ENCODE measurements around the gene OGDH.

OGDH gene

DNA sequence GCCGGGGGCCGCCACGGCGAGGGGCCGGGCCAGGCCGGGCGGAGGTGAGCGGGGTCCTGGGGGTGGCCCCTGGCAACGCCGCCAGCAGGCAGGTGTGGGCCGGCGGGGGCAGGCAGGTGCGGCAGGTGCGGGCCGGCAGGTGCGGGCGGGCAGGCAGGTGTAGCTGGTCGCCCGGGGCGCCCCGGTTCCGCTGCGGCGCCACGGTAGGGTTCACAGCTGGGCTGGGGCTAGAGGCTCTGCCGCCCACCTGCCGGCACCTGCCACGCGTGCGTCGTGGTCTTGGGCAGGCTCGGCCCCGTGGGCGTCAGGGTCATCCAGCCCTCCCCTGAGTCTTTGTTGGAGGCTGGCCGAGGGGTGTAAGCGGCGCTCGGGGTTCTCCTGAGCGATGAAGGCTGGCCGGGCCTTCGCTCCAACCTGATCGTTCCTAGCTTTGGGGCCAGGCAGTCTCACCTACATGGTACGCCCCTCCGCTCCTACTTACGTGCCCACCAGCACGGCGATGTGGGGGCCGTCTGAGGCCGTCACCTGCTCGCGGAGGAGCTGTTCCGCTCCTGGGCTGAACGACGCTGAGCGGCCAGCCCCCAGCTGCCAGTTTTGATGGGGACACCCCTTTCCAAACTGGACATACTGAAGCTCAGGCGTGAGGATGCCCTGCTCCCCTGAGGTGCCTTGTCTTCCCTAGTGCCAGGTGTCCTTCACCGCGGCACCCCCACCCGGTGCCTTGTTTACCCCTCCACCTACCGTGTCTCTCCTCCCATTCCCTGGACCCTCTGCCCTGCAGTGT, 142.7 kb downstream of the OGDH start:
- H3K36me3 ChIP-seq (ENCODE audit: low read depth) = peaks cover 29% of the 10 kb centered on the region
- peaks cover 8% of the 10 kb centered on the region for H3K4me1 ChIP-seq (ENCODE audit: insufficient read depth, poor library complexity, severe bottlenecking)
- peak; percentile 7; the same call in 1 of the 3 replicates for ATAC-seq (ENCODE audit: low read depth)
- H3K4me3 ChIP-seq (ENCODE audit: severe bottlenecking) = peak overlapping the region; percentile 78
- no peak for DNase-seq (ENCODE audit: low spot score)
- TF ChIP-seq, protein P1, sequence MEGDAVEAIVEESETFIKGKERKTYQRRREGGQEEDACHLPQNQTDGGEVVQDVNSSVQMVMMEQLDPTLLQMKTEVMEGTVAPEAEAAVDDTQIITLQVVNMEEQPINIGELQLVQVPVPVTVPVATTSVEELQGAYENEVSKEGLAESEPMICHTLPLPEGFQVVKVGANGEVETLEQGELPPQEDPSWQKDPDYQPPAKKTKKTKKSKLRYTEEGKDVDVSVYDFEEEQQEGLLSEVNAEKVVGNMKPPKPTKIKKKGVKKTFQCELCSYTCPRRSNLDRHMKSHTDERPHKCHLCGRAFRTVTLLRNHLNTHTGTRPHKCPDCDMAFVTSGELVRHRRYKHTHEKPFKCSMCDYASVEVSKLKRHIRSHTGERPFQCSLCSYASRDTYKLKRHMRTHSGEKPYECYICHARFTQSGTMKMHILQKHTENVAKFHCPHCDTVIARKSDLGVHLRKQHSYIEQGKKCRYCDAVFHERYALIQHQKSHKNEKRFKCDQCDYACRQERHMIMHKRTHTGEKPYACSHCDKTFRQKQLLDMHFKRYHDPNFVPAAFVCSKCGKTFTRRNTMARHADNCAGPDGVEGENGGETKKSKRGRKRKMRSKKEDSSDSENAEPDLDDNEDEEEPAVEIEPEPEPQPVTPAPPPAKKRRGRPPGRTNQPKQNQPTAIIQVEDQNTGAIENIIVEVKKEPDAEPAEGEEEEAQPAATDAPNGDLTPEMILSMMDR (IDR thresholded peaks at IDR 0.05; ENCODE audit: poor library complexity, severe bottlenecking) = no peak
- H3K27me3 ChIP-seq (ENCODE audit: insufficient read depth, poor library complexity, severe bottlenecking) = no peaks in the 10 kb centered on the region
- no peaks in the 10 kb centered on the region for H3K9me3 ChIP-seq (ENCODE audit: severe bottlenecking)
- H3K27ac ChIP-seq (ENCODE audit: poor library complexity, severe bottlenecking) = peak overlapping the region; percentile 51

DNA sequence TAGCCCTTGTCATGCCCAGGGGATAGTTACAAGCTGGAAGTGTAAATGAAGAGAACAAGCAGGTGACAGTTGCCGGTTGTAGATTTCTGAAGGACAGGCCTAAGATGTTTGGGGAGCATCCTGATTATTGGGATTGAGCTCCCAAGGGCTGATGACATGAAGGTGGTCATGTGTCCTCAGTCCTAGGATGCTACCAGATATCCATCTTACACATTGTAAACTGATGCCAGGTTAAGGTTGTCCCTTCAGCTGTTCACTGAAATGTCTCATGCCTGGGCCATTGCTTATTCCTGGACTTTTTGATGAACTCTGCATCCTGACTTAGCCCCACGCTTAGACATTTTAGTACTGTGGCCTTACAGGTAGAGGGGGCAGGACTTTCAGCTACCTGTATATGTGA, 143.6 kb downstream of the OGDH start:
- H3K4me3 ChIP-seq (ENCODE audit: severe bottlenecking) = peak overlapping the region; percentile 78

DNA sequence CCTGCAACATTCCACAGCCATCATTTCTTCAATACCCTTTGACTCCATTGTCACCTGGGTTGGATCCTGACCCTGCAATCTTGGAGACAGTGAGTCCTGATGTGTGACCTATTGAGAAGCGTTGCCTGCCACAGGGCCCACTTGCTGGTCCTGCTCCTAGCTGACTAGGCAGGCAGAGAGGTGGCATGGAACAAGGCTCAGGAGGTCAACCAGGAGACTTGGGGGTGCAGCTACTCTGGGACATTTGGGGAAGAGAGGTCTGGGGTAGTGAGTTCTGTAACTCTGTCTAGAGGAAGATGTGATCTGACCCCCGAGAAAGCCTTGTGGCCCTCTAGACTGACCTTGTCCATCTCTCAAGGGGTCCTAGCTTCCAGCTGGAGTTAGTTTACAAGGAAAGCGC, 144.0 kb downstream of the OGDH start:
- Histone ChIP-seq H3K4me1 (ENCODE audit: insufficient read depth, poor library complexity, severe bottlenecking) (peaks cover 16% of the 10 kb centered on the region), H3K27me3 (ENCODE audit: insufficient read depth, poor library complexity, severe bottlenecking) (no peaks in the 10 kb centered on the region), H3K9me3 (ENCODE audit: severe bottlenecking) (no peaks in the 10 kb centered on the region), H3K4me3 (ENCODE audit: severe bottlenecking) (no peak overlapping the region), H3K27ac (ENCODE audit: poor library complexity, severe bottlenecking) (no peak overlapping the region), H3K36me3 (ENCODE audit: low read depth) (peaks cover 29% of the 10 kb centered on the region)
- ATAC-seq (ENCODE audit: low read depth) (no peak), DNase-seq (ENCODE audit: low spot score) (no peak)
- TF ChIP-seq, protein P1 (IDR thresholded peaks at IDR 0.05; ENCODE audit: poor library complexity, severe bottlenecking) = no peak

More for the DNA sequence above, 143.6 kb downstream of the OGDH start:
- DNase-seq (ENCODE audit: low spot score) = no peak
- Histone ChIP-seq H3K27ac (ENCODE audit: poor library complexity, severe bottlenecking) (no peak overlapping the region), H3K27me3 (ENCODE audit: insufficient read depth, poor library complexity, severe bottlenecking) (no peaks in the 10 kb centered on the region), H3K4me1 (ENCODE audit: insufficient read depth, poor library complexity, severe bottlenecking) (peaks cover 16% of the 10 kb centered on the region), H3K36me3 (ENCODE audit: low read depth) (peaks cover 29% of the 10 kb centered on the region), H3K9me3 (ENCODE audit: severe bottlenecking) (no peaks in the 10 kb centered on the region)
- no peak for ATAC-seq (ENCODE audit: low read depth)
- TF ChIP-seq, protein P1 (IDR thresholded peaks at IDR 0.05; ENCODE audit: poor library complexity, severe bottlenecking) = no peak

DNA sequence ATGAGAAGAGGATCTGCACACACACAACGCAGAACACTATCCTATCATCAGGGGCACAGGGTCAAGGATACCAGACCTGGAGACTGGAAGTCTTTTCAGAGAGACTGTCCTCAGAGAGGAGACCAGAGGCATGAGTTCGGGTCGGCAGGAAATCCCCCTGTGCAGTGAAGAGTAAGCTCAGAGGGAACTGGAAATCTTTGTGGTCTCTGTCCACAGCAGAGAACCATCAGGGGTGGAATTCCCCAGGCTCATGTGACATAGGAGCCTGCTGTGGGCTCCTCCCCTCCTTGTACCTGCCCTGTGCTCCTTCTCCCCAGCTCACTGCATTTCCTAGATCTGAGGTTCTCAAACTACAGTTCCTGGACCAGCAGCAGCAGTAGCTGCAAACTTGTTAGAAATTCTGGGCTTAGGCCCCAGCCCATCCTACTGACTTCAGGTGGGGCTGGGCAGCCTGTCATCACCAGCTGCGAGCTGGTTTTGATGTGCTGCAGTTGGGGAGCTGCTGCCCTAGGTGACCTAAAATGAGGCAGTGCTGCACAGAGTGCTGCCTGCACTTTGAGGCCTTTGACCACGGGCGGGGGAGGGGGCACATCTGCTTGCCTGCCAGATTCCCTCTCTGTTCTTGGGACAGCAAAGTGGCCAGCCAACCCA, 144.6 kb downstream of the OGDH start:
- Histone ChIP-seq H3K27me3 (ENCODE audit: insufficient read depth, poor library complexity, severe bottlenecking) (no peaks in the 10 kb centered on the region), H3K36me3 (ENCODE audit: low read depth) (peaks cover 29% of the 10 kb centered on the region), H3K4me3 (ENCODE audit: severe bottlenecking) (no peak overlapping the region), H3K27ac (ENCODE audit: poor library complexity, severe bottlenecking) (no peak overlapping the region), H3K4me1 (ENCODE audit: insufficient read depth, poor library complexity, severe bottlenecking) (peaks cover 16% of the 10 kb centered on the region), H3K9me3 (ENCODE audit: severe bottlenecking) (no peaks in the 10 kb centered on the region)
- TF ChIP-seq, protein P1 (IDR thresholded peaks at IDR 0.05; ENCODE audit: poor library complexity, severe bottlenecking) = no peak
- DNase-seq (ENCODE audit: low spot score) (no peak), ATAC-seq (ENCODE audit: low read depth) (no peak)

DNA sequence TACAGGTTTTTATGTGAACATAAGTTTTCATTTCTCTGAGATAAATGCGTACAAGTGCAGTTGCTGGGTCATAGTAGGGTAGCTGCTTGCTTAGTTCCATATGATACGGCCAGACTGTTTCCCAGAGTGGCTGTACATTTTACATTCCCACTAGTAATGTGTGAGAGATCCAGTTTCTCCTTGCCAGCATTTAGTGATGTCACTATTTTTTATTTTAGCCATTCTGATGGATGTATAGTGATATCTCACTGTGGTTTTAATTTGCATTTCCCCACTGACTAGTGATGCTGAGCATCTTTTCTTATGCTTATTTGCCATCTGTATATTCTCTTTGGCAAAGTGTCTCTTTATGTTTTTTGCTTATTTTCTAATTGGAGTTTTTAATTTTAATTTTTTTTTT, 146.4 kb downstream of the OGDH start:
- no peak for DNase-seq (ENCODE audit: low spot score)
- H3K4me1 ChIP-seq (ENCODE audit: insufficient read depth, poor library complexity, severe bottlenecking) = peaks cover 14% of the 10 kb centered on the region
- H3K9me3 ChIP-seq (ENCODE audit: severe bottlenecking) = no peaks in the 10 kb centered on the region
- H3K27ac ChIP-seq (ENCODE audit: poor library complexity, severe bottlenecking) = no peak overlapping the region
- ATAC-seq (ENCODE audit: low read depth) = no peak
- TF ChIP-seq, protein P1 (IDR thresholded peaks at IDR 0.05; ENCODE audit: poor library complexity, severe bottlenecking) = no peak
- H3K36me3 ChIP-seq (ENCODE audit: low read depth) = peaks cover 42% of the 10 kb centered on the region
- H3K4me3 ChIP-seq (ENCODE audit: severe bottlenecking) = no peak overlapping the region
- H3K27me3 ChIP-seq (ENCODE audit: insufficient read depth, poor library complexity, severe bottlenecking) = no peaks in the 10 kb centered on the region
